ENCODE measurements around the gene ING3. TPM values are rescaled to one million over a fixed set of nuclear protein-coding genes. Genes with fewer than 3 reads are reported as not detected.

Gene ING3
- total RNA-seq, 3 donors from 2014 or later: 18.2 to 21.7 (median 20.7) TPM

DNA sequence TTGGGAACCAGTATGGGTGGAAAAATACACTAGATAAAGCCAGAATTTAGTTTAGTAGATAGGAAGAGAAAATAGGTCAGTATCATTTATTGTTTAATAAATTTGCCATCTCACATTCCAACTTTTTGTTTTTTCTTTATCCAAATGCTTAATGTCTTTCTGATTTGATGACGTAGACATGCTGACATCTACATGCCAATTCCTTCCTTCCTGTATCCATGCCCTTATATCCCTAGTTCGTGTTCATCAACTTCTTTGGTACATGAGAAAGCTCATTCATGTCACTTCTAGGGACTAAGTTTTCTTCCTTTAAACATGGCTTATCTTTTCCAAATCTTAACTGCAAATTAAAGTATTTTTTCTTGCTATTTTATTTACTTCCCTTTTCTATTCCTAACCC is 30.5 kb upstream of the ING3 start:
- intact Hi-C loops (cut with DNase I, micrococcal nuclease): no loop called here
- H3K4me3 ChIP-seq: no peak overlapping the region
- no peaks in the 10 kb centered on the region for H3K36me3 ChIP-seq (ENCODE audit: low read depth)
- DNase-seq (no peak), ATAC-seq (no peak)
- no peaks in the 10 kb centered on the region for H3K9me3 ChIP-seq
- TF ChIP-seq, protein P1, sequence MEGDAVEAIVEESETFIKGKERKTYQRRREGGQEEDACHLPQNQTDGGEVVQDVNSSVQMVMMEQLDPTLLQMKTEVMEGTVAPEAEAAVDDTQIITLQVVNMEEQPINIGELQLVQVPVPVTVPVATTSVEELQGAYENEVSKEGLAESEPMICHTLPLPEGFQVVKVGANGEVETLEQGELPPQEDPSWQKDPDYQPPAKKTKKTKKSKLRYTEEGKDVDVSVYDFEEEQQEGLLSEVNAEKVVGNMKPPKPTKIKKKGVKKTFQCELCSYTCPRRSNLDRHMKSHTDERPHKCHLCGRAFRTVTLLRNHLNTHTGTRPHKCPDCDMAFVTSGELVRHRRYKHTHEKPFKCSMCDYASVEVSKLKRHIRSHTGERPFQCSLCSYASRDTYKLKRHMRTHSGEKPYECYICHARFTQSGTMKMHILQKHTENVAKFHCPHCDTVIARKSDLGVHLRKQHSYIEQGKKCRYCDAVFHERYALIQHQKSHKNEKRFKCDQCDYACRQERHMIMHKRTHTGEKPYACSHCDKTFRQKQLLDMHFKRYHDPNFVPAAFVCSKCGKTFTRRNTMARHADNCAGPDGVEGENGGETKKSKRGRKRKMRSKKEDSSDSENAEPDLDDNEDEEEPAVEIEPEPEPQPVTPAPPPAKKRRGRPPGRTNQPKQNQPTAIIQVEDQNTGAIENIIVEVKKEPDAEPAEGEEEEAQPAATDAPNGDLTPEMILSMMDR (IDR thresholded peaks at IDR 0.05): no peak
- no peaks in the 10 kb centered on the region for H3K4me1 ChIP-seq (ENCODE audit: low read depth)

DNA sequence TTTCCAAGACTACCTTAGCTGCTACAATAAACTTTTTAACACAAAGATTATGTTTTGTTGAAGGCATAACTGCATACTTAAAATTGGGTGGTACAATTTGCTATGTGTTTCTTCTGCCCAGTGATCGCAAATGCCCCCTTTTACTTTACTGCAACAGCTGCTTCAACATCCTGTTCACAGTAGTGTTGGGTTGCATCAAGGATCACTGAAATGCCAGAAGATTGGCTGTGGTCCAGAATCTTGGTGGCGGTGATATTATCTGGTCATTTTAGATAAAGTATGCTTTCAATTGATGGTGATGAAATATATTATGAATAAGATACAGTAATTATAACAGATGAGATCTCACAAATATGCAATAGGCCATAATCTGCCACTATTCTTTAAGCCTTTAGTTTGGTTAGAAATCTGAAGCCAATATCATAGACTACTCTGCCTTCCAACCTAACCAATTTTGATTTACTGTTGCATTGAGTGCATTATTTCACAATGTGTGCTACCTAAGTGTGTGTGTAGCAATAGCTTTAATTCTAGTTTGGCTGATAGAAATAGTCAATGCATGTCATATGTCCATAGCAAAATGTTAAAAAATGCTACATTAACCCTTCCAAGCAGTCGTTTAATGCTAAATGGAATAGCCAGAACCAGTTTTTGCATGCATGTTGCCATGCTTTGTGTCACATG is 29.8 kb upstream of the ING3 start:
- ATAC-seq (no peak), DNase-seq (no peak)
- intact Hi-C loops (cut with DNase I, micrococcal nuclease): no loop called here
- TF ChIP-seq, protein P1 (IDR thresholded peaks at IDR 0.05): no peak
- no peak overlapping the region for H3K4me3 ChIP-seq
- no peaks in the 10 kb centered on the region for H3K9me3 ChIP-seq
- no peaks in the 10 kb centered on the region for H3K36me3 ChIP-seq (ENCODE audit: low read depth)
- H3K4me1 ChIP-seq (ENCODE audit: low read depth): no peaks in the 10 kb centered on the region

DNA sequence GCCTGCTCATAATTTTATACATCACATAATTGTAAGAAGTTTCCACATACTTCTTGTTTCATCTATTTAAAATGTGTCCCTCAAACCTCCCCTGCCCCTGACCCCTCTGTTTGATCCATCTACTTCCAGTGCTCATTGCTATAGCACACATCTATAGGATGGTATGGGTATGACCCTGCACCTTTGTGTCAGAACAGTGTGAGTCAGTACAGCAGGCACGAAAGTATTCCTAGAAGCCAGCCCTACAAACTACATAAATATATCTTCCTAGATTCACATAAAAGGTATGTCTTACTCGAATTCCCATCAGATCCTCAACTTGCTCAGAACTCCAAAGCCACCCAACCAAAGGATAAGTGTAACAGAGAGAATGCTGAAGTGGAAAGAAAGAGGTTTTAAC is 25.7 kb upstream of the ING3 start:
- Histone ChIP-seq H3K36me3 (ENCODE audit: low read depth) (no peaks in the 10 kb centered on the region), H3K4me1 (ENCODE audit: low read depth) (no peaks in the 10 kb centered on the region), H3K4me3 (no peak overlapping the region), H3K9me3 (no peaks in the 10 kb centered on the region)
- ATAC-seq (no peak), DNase-seq (no peak)
- intact Hi-C loops (cut with DNase I, micrococcal nuclease): no loop called here
- TF ChIP-seq, protein P1 (IDR thresholded peaks at IDR 0.05): no peak

DNA sequence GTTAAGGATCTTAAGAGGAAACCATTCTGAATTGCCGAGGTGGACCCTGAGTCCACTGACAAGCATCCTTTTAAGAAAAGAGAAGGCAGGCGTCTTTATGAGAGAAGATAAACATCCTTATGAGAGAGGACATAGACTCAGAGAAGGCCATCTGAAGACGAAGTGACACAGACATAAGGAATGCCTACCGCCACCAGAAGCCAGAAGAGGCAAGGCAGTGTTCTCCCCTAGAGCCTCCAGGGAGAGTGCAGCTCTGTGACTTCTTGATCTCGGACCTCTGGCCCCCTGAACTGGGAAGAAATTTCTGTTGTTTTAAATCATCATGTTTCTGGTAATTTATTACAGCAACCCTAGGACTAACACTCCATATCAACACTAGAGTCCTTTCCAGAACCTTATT is 25.2 kb upstream of the ING3 start:
- TF ChIP-seq, protein P1 (IDR thresholded peaks at IDR 0.05): no peak
- no peaks in the 10 kb centered on the region for H3K36me3 ChIP-seq (ENCODE audit: low read depth)
- no peaks in the 10 kb centered on the region for H3K4me1 ChIP-seq (ENCODE audit: low read depth)
- no peak overlapping the region for H3K4me3 ChIP-seq
- intact Hi-C loops (cut with DNase I, micrococcal nuclease): no loop called here
- no peak for ATAC-seq
- H3K9me3 ChIP-seq: no peaks in the 10 kb centered on the region
- DNase-seq: no peak

DNA sequence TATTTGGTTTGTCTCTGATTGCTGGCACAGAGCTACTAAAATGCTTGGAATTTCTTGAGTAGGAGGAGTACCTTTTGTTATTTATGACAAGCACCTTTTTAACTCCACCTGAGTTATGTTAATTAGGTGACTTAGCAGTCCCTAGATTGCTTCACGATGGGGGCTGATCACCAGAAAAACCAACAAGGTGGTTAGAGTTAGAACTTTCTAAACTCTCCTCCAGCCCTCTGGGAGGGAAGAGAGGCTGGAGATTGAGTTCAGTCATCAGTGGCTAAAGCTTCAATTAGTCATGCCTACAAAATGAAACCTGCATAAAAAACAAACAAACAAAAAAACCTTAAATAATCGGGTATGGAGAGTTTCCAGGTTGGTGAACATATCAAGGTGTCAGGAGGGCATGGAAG is 23.6 kb upstream of the ING3 start:
- Histone ChIP-seq H3K36me3 (ENCODE audit: low read depth) (no peaks in the 10 kb centered on the region), H3K4me3 (no peak overlapping the region), H3K9me3 (no peaks in the 10 kb centered on the region), H3K4me1 (ENCODE audit: low read depth) (no peaks in the 10 kb centered on the region)
- TF ChIP-seq, protein P1 (IDR thresholded peaks at IDR 0.05): no peak
- DNase-seq (no peak), ATAC-seq (no peak)
- intact Hi-C loops (cut with DNase I, micrococcal nuclease): no loop called here
